GM19099 (cell line): ENCODE results near the gene TMA7B.

Experiments used
- POLR2A ChIP-seq: IDR thresholded peaks from 3 replicates; pipeline ENCODE4 v1.6.1; 2011; ENCODE audit warnings: low read depth; ENCODE audit not compliant: insufficient read length; ENCODE audit errors: extremely low read depth

Gene TMA7B

DNA sequence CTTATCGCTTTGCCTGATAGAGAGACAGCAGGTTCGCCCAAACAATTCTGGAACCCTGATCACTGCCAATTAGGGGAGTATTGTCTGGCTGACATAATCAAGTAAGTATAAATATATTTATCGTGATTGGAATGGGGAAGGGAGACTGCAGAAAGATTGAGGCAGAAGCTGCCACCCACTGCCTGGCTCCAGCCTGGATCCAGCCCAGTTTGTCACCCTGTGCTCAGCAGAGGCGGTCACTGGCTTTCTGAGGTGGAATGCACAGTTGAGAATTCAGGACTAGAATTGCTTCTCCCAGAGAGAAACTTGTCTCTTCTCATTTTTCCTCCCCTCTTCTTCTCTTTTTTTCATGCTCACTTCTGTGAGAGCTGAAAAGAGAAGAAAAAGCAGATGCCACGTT lies 33.4 kb upstream of the TMA7B start:
- TF ChIP-seq POLR2A = no peak

DNA sequence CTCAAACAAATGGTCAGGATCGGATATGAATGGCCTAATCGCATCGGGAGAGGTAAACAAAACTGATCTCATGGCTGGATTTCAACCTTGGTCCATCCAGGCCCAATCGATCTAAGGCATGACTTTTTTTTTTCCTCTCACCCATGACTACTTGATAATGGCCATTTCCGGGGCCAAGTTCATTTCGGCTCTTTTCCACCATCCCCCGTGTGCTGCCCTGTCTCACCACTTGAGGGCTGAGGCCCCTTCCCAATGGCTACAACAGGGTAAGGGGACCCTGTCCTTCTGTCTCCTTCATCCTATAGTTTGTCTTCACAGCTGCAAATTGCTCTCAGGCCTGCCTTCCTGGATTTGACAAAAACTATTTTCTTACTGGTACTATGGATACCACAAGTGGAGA lies 32.7 kb upstream of the TMA7B start:
- no peak for TF ChIP-seq POLR2A

DNA sequence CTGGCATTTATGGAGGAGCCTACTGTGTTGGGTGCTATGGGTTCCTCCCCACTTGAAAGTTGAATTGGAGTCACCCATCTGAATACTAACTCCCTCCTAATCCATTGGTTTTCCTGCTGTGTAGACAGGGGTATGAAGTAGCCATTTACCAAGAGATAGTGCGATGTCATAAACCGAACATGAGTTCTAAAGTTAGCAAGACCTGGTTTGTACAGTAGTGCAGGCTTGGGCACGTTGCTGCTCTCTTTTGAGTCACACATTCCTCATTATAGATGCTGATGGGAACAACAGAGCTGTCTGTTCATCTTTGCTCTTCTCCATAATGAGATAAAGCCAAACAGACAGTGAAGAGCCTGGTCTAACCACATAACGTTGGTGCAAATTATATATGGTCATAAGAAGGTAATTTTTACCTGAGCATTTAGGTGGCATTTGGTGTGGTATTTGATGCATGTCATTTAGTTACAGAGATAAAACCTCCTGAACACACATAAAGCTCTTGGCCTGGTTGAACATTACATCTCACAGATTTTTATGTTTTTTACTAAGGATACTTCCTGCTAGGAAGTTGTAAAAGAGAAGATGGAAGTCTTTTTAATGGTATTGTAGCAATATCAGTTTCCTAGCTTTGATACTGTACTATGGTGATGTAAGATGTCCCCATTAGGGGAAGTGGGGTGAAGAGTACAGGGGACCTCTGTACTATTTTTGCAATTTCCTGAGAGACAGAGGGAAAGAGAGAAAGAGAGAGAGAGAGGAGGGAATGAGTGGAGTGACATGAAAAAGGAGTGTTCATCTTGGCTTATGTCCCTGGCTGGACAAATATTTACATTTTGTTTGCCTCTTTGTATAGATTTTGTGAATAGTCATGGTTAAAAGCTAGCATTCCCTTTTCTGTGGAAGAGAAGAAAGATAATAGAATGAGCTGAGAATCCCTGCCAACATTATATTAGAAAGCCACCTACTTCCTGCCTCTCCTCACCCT lies 31.4 kb upstream of the TMA7B start:
- no peak for TF ChIP-seq POLR2A

DNA sequence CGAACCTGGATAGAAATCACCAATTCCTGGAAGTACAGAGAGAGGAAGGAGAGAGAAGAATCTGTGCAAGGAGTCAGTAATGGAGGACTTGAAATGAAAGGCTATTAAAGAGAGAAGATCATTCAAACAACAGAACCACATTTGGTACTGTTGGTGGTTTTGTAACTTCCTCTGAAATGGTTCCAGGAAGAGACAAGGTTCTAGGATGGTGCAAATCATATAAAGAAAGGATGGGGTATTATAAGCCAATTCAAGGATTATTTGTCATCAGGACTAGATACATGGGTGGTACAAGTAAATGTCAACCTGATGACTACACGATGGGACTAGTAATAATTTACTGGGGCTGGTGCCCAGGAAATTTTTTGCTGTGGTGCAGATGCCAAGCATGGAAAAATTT lies 28.9 kb upstream of the TMA7B start:
- no peak for TF ChIP-seq POLR2A

DNA sequence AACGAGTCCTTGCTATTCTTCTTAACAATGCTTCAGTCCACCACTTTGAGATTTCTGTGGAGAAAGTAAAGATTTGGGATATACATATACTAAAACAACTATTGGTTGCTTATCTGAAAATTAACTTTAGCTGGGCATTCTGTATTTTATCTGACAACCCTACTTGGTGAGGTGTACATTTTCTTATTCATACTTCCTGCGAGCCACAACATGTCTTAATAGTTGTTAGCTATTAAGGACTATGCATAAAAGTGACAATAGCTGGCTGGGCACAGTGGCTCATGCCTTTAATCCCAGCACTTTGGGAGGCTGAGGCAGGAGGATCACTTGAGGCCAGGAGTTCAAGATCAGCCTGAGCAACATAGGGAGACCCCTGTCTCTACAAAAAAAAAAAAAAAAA lies 28.0 kb upstream of the TMA7B start:
- no peak for TF ChIP-seq POLR2A

DNA sequence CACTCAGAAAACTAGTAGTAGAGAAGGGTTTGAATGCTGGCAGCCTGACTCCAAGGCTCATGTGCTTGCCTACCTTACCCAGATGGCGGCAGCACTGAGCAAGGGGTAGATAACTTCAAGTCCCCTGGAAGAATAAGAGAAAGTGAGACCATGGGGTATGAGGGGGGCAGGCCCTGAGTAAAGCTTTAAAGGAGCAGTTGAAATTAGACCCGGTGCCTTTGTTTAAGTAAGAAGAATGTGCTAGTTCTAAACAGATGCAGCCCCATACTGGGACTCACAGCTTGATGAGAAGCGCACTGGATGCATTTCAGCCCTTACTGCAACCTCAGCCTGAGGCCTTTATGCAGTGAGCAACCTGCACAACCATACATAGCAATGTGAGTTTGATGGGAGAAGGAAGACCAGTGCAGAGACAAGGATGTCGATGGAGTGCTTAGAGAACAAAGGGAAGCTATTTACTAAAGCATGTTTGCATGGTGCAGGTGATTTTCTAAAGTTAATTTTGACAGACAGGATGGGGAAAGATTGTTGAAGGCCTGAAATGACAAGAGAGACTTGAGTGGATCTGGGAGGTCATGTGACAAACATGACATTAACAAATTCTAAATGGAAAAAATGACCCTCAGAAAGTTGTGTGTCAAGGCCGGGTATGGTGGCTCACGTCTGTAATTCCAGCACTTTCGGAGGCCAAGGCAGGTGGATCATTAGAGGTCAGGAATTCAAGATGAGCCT lies 27.1 kb upstream of the TMA7B start:
- TF ChIP-seq POLR2A = no peak

DNA sequence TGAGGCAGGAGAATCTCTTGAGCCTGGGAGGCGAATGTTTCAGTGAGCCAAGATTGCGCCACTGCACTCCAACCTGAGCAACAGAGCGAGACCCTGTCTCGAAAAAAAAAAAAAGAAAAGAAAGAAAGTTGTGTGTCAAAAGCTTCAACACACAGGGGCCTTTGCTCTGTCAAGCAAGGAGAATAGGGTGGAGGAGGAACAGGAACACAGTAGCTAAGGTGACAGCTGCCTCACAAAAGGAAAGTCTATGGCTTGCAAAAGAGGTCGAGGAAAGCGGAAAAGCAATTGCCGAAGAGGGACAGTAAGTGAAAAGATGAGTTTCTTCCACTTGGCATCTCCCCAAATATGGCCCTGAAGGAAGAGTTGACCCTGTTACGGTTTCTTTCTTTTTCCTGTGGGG lies 26.5 kb upstream of the TMA7B start:
- no peak for TF ChIP-seq POLR2A

DNA sequence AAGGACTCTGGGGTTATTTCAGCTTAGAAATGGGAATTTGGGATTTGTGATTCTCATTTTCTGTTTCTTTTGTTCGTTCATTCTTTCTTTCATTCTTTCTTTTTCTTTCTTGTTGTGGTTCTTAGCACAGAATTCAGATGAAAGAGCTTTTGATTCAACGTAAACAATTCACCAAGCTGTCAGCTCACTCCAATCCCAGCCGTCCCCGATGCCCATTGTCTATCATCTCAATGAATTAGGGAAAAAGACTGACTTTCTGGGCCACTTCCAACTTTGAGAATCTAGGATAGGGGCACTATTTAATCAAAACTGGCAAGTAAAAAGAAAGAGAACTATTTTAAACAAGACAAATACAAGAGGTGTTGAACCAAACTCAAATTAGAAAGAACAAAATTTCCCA lies 25.1 kb upstream of the TMA7B start:
- no peak for TF ChIP-seq POLR2A

DNA sequence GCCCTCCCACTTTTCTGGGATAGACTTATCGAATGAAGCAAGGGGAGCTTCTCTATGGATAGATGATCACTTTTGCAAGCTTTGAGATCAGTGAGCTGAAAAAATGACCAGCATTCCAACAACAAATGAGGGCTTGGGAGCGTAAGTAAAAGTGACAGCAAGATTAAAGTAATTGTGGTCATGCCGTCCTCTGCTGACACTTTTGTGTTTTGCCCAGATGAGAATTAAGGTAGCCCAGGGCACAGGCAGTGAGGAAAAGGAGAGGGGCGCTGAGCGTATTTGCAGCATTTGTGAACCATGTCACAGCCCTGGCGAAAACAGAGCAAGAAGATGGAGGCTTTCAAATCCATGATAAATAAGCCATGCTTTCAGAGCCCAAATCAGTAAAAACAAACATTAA lies 24.6 kb upstream of the TMA7B start:
- TF ChIP-seq POLR2A = no peak

DNA sequence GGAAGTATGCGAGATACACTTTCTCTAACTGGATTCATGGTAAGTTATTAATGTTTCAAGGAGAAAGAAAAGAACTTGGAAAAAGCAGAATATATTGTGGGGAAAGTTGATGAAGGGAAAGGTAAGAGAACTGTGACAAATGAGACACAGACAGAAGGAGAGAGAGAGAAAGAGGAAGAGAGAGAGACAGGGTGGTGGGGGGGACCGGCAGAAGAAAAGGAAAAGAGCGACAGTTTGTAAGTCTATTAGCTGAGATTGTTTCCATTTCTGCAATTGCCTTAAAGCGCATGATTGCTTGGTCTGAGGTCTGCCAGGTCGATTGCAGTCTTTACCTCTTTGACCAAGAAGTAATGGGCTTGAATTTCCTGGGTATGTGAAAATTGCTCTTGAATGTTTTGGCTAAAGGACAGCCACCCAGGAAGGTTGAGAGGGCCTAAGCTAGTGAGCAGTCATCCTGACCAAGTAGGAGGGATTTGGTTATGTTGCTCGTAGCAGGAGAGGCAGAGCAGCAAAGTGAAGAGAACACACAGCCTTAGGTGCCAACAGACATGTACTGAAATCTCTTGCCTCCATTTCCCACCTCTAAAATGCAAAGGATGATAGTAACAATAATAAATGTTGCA lies 23.6 kb upstream of the TMA7B start:
- TF ChIP-seq POLR2A = no peak

DNA sequence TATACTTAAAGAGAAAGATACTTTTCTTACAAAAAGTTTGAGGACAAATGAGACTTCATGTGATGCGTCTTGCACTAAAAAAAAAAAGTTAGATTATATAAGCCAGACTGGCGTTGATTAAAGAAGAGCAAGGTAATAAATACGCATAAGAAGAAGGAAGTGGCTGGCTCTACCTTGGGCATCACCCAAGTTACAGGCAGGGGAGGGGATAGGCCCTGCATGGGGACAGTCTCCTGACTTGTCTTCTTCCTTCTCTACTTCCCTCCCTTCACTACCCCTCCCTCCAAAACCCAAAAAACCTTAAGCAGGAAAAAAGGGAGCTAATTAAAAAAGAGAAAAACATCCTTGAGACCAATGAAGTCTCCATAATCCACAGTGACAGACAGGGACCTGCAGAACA lies 22.3 kb upstream of the TMA7B start:
- TF ChIP-seq POLR2A = no peak

DNA sequence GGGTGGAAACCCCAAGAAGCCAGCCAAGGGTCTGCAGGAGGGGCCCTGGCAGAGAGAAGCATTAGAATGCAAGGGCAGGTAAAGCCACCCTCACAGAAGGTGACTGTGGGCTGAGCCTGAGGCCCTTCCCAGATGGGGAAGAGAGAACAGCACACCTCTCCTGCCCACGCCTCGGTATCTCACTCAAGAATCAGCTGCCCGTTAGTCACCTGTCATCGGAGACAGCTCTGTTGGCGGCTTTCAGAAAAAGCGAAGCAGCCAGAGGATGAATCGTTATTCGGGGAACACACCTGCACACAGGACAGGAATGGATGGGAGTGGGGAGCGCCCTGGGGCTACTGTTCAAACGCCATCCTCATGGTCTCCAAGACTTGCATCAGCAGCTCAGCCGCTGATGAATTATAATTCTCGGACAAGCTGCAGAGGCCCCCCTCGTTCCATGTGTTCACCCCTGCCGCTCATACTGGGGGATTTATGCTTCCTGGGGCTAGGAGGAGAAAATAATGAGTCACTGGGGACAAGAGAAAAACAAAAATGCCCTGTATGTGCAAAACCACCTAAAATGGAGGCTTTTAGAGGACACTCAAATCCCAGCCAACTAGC lies 21.6 kb upstream of the TMA7B start:
- no peak for TF ChIP-seq POLR2A

DNA sequence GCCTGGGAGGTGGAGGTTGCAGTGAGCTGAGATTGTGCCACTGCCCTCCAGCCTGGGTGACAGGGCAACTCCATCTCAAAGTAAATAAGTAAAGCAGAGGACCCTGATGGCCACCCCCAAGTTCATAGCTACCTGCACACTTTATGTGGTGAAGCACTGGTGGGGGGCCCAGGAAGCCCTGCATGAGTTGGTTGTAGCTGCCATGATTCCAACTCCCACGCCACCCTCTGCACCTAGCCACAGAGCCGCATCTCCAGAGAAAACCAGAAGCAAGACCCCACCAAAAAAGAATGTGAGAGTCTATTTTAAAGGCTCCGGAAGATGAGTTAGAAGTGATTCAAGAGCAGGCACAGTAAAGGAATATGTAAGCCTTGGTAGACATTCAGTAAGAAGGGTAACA lies 20.4 kb upstream of the TMA7B start:
- no peak for TF ChIP-seq POLR2A

DNA sequence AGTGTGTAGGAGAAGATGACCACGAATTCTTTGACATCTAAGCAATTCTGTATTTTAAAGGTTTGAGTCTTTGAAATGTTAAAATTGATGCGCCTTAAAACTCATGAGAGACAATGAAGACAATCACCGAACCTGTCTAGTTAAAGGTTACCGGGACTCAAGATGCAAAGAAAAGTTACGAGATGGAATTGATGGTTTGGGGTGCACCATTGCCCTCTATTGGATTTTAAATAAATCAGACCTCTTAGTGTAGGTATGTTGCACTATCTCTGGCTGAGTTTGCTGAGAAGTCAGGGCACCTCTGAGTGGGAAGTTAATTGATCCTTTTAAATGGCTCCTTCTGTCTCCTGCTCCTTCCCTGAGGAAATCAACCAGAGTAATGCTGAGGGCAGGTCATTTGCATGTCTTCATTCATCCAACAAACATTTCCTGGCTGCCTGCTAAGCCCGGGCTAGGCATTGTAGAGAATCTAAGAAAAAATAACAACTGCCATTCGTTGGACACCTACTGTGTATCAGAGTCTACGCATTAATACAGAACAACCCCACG lies 19.4 kb upstream of the TMA7B start:
- TF ChIP-seq POLR2A = no peak

DNA sequence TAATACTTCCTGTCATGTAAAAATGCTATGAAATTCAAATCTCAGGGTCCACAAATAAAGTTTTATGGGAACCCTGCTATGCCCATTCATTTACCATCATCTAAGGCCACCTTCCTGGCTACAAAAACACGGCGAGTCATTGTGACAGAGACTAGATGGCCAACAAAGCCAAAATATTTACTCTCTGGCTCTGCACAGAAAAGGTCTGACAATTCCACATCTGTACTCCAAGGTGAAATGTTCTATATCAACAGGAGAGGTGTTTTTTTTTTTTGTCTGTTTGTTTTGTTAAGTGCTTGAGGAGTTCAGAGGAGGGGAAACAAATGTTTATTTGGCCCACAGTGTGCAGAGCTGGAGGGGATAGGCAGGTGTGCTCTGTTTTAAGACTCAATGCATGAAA lies 18.6 kb upstream of the TMA7B start:
- no peak for TF ChIP-seq POLR2A
